NCI-H446 (cell line): Measurements from ENCODE around the gene AOPEP.

Experiments
- DNase-seq, 2 experiments: peaks; one replicate each; lab custom pipeline; 2025; lab: John Stamatoyannopoulos, UW

AOPEP gene

GRCh38 chr9:95098391-95098921 is 372.0 kb downstream of the AOPEP start:
- DNase-seq: no peak

GRCh38 chr9:95099321-95100070 is 373.0 kb downstream of the AOPEP start:
- DNase-seq: no peak

GRCh38 chr9:95100071-95100627 is 373.6 kb downstream of the AOPEP start:
- DNase-seq: no peak

GRCh38 chr9:95101326-95101725 is 374.8 kb downstream of the AOPEP start:
- DNase-seq: no peak

GRCh38 chr9:95102001-95102433 is 375.5 kb downstream of the AOPEP start:
- DNase-seq: no peak

GRCh38 chr9:95102572-95102971 is 376.1 kb downstream of the AOPEP start:
- DNase-seq: no peak

GRCh38 chr9:95103281-95103771 is 376.8 kb downstream of the AOPEP start:
- no peak for DNase-seq

GRCh38 chr9:95103871-95104580 is 377.5 kb downstream of the AOPEP start:
- peak in 1 of 2 experiments; percentile 58 for DNase-seq

- no peak for DNase-seq
Observed at GRCh38 chr9:95104581-95104960, 378.1 kb downstream of the AOPEP start.

GRCh38 chr9:95104980-95105379 is 378.5 kb downstream of the AOPEP start:
- DNase-seq: no peak

- DNase-seq: no peak
Observed at GRCh38 chr9:95105519-95106287, 379.2 kb downstream of the AOPEP start.

- no peak for DNase-seq
Observed at GRCh38 chr9:95107001-95107749, 380.7 kb downstream of the AOPEP start.

GRCh38 chr9:95107976-95108375 is 381.5 kb downstream of the AOPEP start:
- no peak for DNase-seq

GRCh38 chr9:95108777-95109176 is 382.3 kb downstream of the AOPEP start:
- DNase-seq: no peak

- DNase-seq: no peak
Observed at GRCh38 chr9:95109456-95109855, 383.0 kb downstream of the AOPEP start.

GRCh38 chr9:95110921-95111525 is 384.5 kb downstream of the AOPEP start:
- no peak for DNase-seq

GRCh38 chr9:95111716-95112115 is 385.2 kb downstream of the AOPEP start:
- DNase-seq: no peak

- DNase-seq: no peak
Observed at GRCh38 chr9:95112436-95113280, 386.2 kb downstream of the AOPEP start.

GRCh38 chr9:95115104-95115503 is 388.6 kb downstream of the AOPEP start:
- DNase-seq: no peak
